Thoracic aorta (tissue), 2 donors: ENCODE results near the gene NADSYN1. TPM values are rescaled to one million over a fixed set of nuclear protein-coding genes. Genes with fewer than 3 reads are reported as not detected.
"Not testable (repeated sequence)": the region's sequence is repeated elsewhere in the genome, so short reads cannot be mapped to it uniquely, and the experiment has no call there.

Experiments used
- ATAC-seq: fragments of 150-250 bp; one replicate; pipeline ENCODE4 v1.8.0; 2017; ENCODE audit warnings: low read depth; ENCODE audit not compliant: insufficient number of reproducible peaks, low FRiP score
- DNase-seq: peaks from one replicate; pipeline ENCODE4 v3.0.0-alpha.2; 2020; ENCODE audit warnings: low spot score
- H3K27ac ChIP-seq, 2 donors: fragments of 200-600 bp; sonication (generic); 1 replicate in 1 of 2; 2 replicates in 1 of 2; pipeline ENCODE4 v1.5.1; 2016; ENCODE audit warnings: mild to moderate bottlenecking in 2 of 2, moderate library complexity in 2 of 2
- H3K27me3 ChIP-seq: fragments of 200-600 bp; sonication (generic); replicated peaks from 2 replicates; pipeline ENCODE4 v1.6.0; 2016; ENCODE audit warnings: mild to moderate bottlenecking; ENCODE audit not compliant: insufficient read depth
- H3K36me3 ChIP-seq: fragments of 200-600 bp; sonication (generic); one replicate; pipeline ENCODE4 v1.5.1; 2016
- H3K4me1 ChIP-seq, 2 donors: fragments of 200-600 bp; sonication (generic); 1 replicate in 1 of 2; 2 replicates in 1 of 2; pipeline versions ENCODE4 v1.5.1 to v1.6.0; 2016; ENCODE audit warnings: low read depth in 2 of 2, mild to moderate bottlenecking in 1 of 2; ENCODE audit not compliant: control insufficient read depth in 1 of 2
- H3K4me3 ChIP-seq: fragments of 200-600 bp; sonication (generic); 2 replicates; pipeline ENCODE4 v1.5.1; 2016; ENCODE audit warnings: mild to moderate bottlenecking
- H3K9me3 ChIP-seq: fragments of 200-600 bp; sonication (generic); 2 replicates; pipeline ENCODE4 v1.5.1; 2016
- total RNA-seq, 2 donors: library from RNA; depleted of rRNA; stranded (reverse); fragments of >200 nt; gene quantifications; one replicate each; pipeline versions ENCODE4 v1.1.0 to v1.2.3, GENCODE V29; 2016
- TF ChIP-seq, protein P1 (sequence below): fragments of 200-600 bp; sonication (generic); IDR thresholded peaks from one replicate; pipeline ENCODE4 v1.5.1; 2019; ENCODE audit warnings: antibody characterized with exemption

The NADSYN1 gene
- total RNA-seq, 2 donors from 2014 or later: 68.0 to 112 TPM

DNA sequence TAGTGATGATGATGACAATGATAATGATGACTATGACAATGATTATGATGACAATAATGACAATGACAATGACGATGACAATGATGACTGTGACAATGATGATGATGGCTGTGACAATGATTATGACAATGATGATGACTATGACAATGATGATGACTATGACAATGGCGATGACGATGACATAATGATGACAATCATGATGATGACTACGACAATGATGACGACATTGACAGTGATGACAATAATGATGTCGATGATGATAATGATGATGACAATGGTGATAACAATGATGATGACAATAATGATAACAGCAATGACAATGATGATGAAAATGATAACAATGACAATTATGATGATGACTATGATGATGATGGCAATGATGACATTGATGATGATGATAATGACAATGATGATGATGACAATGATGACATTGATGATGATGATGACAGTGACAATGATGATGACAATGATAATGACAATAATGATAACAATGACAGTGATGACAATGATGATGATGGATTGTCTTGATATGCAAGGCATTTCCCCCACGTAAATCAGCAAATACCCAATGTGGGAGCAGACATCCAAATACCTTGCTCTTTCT, 42.5 kb upstream of the NADSYN1 start:
- TF ChIP-seq, protein P1, sequence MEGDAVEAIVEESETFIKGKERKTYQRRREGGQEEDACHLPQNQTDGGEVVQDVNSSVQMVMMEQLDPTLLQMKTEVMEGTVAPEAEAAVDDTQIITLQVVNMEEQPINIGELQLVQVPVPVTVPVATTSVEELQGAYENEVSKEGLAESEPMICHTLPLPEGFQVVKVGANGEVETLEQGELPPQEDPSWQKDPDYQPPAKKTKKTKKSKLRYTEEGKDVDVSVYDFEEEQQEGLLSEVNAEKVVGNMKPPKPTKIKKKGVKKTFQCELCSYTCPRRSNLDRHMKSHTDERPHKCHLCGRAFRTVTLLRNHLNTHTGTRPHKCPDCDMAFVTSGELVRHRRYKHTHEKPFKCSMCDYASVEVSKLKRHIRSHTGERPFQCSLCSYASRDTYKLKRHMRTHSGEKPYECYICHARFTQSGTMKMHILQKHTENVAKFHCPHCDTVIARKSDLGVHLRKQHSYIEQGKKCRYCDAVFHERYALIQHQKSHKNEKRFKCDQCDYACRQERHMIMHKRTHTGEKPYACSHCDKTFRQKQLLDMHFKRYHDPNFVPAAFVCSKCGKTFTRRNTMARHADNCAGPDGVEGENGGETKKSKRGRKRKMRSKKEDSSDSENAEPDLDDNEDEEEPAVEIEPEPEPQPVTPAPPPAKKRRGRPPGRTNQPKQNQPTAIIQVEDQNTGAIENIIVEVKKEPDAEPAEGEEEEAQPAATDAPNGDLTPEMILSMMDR: no peak
- ATAC-seq: no peak
- Histone ChIP-seq H3K4me3 (no peak overlapping the region), H3K27me3 (no peaks in the 10 kb centered on the region), H3K27ac (no peak overlapping the region), H3K36me3 (no peaks in the 10 kb centered on the region), H3K9me3 (no peaks in the 10 kb centered on the region), H3K4me1 (no peaks in the 10 kb centered on the region)
- no peak for DNase-seq

DNA sequence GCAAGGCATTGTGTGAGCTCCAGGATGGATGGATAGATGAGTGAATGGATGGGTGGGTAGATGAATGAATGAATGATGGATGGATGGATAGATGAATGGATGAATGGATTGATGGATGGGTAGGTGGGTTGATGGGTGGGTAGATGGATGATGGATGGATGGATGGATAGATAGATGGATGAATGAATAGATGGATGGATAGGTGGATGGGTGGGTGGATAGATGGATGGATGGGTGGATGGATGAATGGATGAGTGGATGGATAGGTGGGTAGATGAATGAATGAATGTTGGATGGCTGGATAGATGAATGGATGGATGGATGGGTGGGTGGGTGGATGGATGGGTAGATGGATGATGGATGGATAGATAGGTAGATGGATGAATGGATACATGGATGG, 38.4 kb upstream of the NADSYN1 start:
- Histone ChIP-seq H3K9me3 (no peaks in the 10 kb centered on the region), H3K27me3 (no peaks in the 10 kb centered on the region), H3K4me3 (no peak overlapping the region), H3K27ac (no peak overlapping the region), H3K4me1 (no peaks in the 10 kb centered on the region), H3K36me3 (no peaks in the 10 kb centered on the region)
- ATAC-seq (no peak), DNase-seq (no peak)
- TF ChIP-seq, protein P1: no peak

DNA sequence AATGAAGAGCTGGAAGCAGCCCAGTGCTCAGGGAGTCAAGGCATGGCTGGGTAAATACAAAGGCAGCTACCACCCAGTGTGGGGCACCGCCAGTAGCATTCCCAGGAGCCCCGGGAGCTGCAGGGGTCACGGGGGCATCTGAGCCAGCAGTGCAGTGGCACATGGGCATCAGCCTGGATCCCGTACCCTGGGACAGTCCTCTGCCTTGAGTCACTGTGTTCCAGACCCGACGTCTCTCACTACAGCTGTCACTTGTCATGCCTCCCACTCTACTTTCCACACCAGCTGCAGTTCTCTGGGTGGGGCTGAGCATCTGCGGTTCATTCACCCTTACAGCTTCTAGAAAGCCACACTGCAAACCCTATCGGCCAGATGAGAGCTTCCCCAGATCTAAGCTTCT, 34.4 kb upstream of the NADSYN1 start:
- no peak overlapping the region for H3K4me3 ChIP-seq
- H3K9me3 ChIP-seq: no peaks in the 10 kb centered on the region
- H3K4me1 ChIP-seq: no peaks in the 10 kb centered on the region
- ATAC-seq (no peak), DNase-seq (no peak)
- H3K27me3 ChIP-seq: no peaks in the 10 kb centered on the region
- no peak overlapping the region for H3K27ac ChIP-seq
- no peaks in the 10 kb centered on the region for H3K36me3 ChIP-seq
- TF ChIP-seq, protein P1: no peak

DNA sequence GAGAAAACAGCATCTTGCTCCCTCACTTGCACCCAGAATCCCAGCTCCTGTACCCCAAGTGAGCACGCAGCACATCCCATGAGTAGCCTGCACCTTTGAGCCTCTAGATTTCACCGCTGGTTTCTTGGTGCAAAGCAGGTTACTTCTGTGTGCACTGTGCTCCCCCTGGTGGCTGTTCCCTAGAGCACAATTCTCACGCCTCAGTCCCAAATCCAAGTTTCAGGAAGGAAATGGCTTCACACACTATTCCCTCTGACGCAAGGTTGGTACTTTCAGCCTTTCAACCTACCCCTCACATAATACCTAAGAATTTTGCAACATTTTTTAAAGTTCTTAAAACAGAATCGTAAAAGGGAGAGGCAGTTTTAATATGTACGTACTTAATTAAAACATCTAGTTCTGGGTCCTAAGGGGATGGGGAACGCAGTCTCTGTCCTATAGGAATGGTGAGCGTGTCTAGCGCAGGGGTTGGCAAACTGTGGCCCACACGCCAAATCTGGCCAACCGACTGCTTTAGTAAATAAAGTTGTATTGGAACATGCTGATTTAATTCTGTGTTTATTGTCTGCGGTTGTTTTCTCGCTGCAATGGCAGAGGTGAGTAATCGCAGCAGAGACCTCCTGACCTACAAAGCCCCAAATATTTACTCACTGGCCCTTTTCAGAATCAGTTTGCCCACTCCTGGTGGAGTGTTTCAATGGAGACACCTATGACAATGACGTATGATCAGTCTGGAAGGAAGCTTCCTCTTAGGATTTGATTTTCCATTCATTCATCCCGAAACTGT, 32.4 kb upstream of the NADSYN1 start:
- Histone ChIP-seq H3K4me1 (no peaks in the 10 kb centered on the region), H3K36me3 (no peaks in the 10 kb centered on the region), H3K9me3 (no peaks in the 10 kb centered on the region), H3K4me3 (no peak overlapping the region), H3K27ac (no peak overlapping the region), H3K27me3 (no peaks in the 10 kb centered on the region)
- TF ChIP-seq, protein P1: peak; percentile 40
- no peak for DNase-seq
- no peak for ATAC-seq

DNA sequence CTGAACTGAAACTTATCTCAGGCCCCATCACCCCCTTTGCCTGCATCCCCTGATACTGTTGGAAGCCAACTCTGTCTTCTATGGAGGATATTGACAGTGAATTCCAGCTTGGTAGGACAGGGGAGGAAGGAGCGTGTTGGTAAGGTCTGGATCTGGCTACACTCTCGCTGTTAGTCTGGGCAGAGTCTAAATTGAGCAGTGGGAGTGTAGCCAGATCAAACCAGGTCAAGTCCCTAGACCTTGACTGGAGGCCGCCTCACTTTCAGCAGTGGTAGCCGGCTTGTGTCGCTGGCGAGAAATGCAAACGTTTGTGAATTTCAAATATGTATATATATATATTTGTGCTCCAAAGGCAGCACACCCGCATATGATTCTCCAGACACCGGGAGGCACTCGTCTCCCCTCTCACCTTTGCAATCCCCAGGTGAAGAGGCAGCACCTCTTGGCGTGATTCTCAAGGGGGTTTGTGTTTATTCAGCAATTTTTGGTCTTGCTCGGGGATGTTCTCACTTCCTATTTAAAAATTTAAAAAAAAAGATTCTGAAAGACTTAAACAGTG, 31.5 kb upstream of the NADSYN1 start:
- Histone ChIP-seq H3K27ac (no peak overlapping the region), H3K27me3 (no peaks in the 10 kb centered on the region), H3K36me3 (no peaks in the 10 kb centered on the region), H3K4me3 (no peak overlapping the region), H3K4me1 (no peaks in the 10 kb centered on the region), H3K9me3 (no peaks in the 10 kb centered on the region)
- TF ChIP-seq, protein P1: no peak
- DNase-seq (no peak), ATAC-seq (no peak)

DNA sequence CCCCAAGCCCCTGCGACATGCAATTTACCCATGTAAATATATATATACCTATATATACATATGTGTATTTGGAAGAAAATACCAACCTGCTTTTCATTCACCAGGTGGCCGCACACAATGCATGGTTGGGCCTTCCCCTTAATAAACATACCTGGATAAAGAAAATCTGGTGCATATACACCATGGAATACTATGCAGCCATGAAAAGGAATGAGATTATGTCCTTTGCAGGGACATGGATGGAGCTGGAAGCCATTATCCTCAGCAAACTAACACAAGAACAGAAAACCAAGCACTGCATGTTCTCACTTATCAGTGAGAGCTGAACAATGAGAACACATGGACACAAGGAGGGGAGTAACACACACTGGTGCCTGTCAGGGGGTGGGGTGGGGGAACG, 30.7 kb upstream of the NADSYN1 start:
- not testable (repeated sequence) for H3K27me3 ChIP-seq, H3K4me1 ChIP-seq, DNase-seq, H3K4me3 ChIP-seq, H3K27ac ChIP-seq, H3K9me3 ChIP-seq, ATAC-seq, H3K36me3 ChIP-seq
